GM19397 (cell line): ENCODE results near the gene CHIC2.
"Not testable (repeated sequence)": the region's sequence is repeated elsewhere in the genome, so short reads cannot be mapped to it uniquely, and the experiment has no call there.

Source experiments
- ATAC-seq: cut with Tn5 transposase; IDR thresholded peaks from one replicate; pipeline ENCODE4 v1.9.1; 2021; ENCODE audit warnings: mild to moderate bottlenecking, moderate library complexity; ENCODE audit not compliant: unreplicated experiment

The CHIC2 gene

DNA sequence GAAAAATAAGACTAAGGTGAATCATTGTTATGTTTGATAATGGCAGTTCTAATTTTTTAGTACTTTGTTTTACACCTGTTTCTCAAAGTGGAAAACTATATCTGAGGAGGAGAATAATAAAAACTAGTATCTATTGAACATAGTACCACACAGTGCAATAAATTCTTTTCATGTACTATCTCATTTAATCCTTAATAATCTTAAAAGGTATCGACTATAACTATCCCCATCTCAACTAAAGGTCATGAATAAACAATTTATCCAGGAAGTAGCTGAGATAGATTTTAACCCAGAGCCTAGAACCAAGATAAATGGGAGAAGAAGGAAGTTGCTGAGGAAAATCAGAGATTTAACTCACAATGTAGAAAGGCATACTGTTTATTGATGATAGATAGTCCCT lies 2.5 kb downstream of the CHIC2 start:
- no peak for ATAC-seq

DNA sequence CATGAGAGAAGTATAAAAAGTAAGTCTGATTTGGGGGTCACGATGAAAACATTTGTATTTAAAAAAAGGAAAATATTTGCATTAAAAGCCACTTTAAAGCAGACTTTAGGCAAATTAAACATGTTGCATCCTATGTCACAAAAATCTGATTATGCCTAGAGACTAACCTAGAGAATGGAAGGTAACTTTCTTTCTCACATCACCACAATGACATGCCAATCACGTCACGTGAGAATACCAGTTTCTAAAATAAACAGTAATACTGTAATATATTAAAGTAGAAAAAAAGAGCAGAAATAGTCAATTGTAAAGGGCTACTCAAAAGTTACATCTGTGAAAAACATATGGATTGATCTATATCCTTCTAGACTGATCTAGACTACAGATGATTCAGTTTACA lies 3.3 kb downstream of the CHIC2 start:
- ATAC-seq, result no peak

DNA sequence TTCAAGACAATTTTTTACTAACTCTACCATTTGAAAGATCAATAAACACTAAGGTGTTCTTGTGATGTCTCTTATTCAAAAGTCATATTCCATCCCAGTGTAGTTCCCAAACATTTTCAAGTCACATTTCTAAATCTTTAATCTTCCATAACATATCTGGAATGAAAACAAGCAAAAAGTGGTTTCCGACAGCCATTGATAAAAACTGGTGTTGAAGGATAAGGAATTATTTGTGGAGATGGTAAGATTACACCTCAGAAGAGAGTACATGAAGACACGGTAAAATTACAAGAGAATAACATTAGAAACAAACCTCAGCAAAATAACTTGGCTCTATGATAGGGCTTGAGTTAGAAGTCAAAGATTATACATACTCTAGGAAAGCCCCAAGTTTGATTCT lies 4.3 kb downstream of the CHIC2 start:
- ATAC-seq, result no peak

DNA sequence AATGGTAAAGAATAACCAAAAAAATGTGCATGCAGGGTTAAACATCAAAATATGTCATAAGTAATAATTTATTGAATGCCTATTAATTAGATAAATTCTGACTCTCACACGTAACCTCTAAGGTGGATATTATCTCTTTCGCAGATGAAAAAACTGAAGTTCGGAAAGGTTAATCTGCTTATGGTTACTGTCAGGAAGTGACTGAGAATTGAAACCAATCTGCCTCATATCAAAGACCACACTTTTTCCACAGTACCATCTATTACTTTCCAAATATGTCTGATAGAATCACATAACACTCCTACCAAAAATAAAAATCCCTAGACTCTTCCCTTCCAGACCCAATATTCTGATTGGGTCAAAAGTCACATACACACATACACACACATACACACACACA lies 6.2 kb downstream of the CHIC2 start:
- ATAC-seq, result no peak

DNA sequence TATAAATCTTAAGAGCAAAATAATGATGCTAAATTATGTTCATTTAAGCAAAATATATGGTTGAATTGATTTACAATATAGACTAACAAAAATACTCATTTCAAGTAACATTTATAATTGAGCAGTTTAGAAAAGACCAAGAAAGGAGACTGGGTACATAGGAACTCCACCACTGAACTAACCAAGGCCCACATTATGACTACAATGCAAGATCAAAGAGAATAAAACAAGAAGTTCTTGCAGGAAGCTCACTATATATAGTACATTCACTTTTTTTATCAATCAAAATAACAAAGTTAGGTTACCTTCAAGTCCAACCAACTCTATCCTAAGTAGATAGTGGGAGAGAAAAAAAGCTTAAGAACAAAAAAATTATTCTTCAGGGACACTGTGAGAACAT lies 8.0 kb downstream of the CHIC2 start:
- ATAC-seq, result no peak

DNA sequence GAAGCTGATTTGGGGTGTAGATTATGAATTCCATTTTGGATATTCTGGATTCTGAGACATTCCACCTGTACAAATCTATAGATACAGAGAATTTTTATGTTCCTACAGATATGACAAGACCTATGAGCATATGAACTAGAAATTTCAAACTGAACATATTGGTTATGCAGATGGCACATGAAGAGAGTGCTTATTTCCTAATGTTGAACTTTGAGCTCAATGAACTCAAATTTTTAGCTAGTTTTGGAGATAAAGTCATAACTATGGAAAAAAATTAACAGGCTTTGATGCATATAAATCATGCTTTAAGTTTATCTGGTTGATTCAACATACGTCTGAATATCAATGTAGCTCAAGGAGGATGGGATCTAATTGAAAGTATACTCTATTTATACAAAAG lies 8.9 kb downstream of the CHIC2 start:
- no peak for ATAC-seq

DNA sequence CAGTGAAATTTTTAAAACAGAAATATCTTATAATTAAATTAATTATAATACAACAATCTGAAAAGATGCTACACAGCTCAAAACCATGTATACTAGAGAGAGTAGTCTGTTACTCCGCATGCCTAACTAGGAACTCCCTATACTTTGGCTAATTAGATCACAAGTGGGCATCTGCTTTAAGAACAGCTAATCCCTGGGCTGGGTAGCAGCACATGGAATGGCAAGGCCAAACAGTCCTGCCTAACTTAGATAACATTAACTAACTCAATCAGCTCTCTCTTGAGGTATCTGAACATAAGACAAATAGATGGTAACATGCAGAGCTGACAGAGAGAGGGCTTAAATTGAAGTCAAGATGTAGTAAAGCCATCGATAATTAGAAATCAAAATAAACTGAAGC lies 9.9 kb downstream of the CHIC2 start:
- no peak for ATAC-seq

DNA sequence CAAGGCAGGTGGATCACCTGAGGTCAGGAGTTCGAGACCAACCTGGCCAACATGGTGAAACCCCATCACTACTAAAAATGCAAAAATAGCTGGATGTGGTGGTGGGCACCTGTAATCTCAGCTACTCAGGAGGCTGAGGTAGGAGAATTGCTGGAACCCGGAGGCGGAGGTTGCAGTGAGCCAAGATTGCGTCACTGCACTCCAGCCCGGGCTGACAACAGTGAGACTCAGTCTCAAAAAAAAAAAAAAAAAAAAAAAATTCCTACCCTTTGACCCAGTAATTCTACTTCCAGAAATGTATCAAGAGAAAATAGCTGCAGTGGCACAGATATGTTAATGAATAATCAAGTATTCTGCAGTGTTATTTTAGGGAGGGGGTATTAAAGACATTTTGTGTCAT lies 11.1 kb downstream of the CHIC2 start:
- ATAC-seq, result not testable (repeated sequence)

DNA sequence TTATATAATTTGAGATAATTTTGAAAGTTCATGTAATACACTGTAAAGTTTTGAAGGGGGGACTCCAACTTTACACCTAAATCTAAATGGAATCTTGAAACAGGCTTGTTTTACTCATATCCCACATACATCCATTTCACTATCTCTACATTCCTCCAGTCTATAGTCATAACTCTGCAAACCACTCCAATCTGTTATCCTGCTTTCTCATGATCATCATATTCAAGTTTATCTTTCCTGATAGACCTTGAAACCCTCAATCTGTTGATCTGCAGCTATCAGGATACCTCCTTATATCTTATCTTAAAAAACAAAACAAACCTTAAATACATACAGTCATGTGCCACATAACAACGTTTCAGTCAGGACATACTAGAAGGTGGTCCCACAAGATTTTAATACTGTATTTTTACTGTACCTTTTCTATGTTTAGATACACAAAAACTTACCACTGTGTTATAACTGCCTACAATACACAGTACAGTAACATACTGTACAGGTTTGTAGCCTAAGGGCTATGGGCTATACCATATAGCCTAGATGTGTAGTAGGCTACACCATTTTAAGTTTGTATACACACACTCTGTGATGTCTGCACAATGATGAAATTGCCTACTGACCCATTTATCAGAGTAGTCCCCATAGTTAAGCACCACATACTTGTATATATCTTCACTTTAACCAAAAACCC lies 14.0 kb downstream of the CHIC2 start:
- ATAC-seq, result no peak

DNA sequence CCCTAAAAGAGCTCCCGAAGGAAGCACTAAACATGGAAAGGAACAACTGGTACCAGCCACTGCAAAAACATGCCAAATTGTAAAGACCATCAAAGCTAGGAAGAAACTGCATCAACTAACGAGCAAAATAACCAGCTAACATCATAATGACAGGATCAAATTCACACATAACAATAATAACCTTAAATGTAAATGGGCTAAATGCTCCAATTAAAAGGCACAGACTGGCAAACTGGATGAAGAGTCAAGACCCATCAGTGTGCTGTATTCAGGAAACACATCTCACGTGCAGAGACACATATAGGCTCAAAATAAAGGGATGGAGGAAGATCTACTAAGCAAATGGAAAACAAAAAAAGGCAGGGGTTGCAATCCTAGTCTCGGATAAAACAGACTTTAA lies 20.8 kb downstream of the CHIC2 start:
- not testable (repeated sequence) for ATAC-seq

DNA sequence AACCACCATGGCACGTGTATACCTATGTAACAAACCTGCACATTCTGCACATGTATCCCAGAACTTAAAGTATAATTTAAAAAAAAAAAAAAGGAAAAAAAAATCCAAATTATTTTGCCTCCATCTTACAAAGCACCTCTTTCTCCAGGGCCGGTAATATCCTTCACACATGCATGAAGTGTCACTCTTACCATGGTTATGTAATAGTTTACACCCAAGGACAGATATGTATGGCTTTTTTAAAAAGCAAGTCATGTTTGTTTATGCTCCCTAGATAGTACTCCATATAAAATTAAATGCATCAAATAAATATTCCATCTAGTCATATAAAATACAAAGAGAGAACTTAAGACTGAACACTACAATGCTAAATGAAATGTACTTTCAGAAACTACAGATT lies 22.5 kb downstream of the CHIC2 start:
- ATAC-seq, result no peak

DNA sequence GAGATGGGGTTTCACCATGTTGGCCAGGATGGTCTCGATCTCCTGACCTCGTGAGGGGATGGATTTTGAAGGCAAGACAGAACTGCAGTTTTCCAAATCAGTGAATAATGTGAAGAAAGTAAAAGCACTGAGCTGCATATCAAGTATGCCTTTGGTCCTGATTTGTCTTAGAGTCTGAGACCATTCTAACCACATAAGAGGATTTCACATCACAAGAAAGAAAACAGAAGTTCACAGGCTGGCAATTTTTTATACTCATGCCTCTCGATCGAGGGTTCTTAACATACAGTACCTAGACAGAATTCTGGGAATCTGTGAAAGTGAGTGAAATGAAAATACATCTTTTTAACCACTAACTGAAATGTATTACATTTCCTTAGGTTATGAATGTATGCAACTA lies 23.3 kb downstream of the CHIC2 start:
- ATAC-seq, result no peak

DNA sequence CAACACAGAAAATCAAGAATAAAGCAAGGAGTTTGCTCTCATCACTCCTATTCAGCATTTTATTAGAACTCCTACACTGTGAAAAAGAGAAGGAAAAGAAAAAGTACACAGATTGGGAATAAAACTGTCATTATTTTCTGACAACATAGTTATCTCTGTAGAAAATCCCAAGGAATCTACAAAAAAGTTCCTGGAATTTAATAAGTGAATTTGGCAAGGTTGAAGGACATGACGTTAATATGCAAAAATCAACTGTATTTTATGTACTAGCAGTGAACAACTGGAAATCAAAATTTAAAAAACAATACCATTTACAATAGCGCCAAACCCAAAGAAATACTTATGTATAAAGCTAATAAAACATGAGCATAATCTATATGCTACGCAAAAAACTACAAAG lies 26.3 kb downstream of the CHIC2 start:
- ATAC-seq, result no peak

DNA sequence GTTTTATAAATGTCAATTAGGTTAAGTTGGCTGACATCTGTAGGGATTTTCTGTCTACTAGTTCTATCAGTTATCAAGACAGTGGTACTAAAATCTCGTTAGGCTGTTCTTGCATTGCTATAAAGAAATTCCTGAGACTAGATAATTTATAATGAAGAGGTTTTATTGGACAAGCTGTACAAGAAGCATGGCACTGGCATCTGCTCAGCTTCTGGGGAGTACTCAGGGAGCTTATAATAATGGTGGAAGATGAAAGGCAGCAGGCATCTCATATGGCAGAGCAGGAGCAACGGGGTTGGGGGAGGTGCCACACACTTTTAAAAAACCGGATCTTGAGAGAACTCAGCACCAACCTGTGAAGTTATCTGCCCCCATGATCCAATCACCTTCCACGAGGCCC lies 28.2 kb downstream of the CHIC2 start:
- ATAC-seq, result no peak

DNA sequence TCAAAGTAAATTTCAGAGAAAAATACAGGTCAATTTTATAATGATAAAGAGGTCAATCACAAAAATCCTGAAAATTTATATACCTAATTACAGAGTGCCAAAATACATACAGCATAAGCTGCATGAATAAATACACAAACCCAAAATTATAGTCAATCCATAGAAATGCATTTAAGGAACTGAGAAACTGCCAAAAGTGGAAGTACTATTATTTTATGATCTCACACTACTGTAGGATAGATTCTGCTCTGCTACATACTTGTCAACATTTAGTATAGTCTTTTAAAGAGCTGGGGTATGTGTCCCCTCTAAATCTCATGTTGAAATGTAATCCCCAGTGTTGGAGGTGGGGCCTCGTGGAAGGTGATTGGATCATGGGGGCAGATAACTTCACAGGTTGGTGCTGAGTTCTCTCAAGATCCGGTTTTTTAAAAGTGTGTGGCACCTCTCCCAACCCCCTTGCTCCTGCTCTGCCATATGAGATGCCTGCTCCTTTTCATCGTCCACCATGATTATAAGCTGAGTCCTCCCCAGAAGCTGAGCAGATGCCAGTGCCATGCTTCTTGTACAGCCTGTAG lies 31.8 kb downstream of the CHIC2 start:
- ATAC-seq, result no peak

DNA sequence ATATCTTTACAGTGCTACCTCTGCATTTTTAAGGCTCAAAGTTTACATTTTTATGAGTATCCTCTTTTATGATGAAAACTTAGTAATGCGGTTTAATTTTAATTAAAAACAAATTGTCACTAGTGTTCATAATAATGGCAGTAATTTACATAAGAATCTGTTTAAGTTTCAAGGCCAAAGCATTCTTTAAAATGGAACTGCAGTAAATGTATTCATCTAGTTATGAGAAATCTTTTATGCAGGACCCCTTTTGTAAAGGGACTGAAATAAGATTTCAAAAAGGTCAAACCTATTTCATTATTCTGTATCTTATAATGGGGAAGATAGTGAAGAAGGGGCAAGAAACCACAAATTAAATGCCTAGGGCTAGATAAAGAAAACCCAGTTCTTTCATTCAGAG lies 37.1 kb downstream of the CHIC2 start:
- no peak for ATAC-seq

DNA sequence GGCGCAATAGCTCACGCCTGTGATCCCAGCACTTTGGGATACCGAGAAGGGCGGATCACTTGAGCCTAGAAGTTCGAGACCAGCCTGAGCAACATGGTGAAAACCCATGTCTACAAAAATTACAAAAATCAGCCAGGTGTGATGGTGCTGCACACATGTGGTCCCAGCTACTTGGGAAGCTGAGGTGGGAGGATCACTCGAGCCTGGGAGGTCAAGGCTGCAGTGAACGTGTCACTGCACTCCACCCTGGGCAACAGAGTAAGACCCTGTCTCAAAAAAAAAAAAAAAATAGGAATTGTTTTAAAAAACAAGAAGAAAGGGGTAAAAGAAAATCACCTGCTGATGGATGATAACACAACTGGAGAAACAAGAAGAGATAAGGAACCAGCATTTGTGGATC lies 38.8 kb downstream of the CHIC2 start:
- no peak for ATAC-seq

DNA sequence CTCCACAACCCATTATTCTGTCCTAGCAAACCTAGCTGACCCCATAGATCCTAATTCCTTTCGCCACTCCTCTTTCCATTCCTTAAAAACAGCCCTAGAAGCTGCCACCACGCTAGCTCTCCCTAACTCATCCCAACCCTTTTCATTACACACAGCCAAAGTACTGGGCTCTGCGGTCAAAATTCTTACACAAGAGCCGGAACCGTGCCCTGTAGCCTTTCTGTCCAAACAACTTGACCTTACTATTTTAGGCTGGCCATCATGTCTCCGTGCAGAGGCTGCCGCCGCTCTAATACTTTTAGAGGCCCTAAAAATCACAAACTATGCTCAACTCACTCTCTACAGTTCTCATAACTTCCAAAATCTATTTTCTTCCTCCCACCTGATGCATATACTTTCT lies 41.4 kb downstream of the CHIC2 start:
- not testable (repeated sequence) for ATAC-seq

DNA sequence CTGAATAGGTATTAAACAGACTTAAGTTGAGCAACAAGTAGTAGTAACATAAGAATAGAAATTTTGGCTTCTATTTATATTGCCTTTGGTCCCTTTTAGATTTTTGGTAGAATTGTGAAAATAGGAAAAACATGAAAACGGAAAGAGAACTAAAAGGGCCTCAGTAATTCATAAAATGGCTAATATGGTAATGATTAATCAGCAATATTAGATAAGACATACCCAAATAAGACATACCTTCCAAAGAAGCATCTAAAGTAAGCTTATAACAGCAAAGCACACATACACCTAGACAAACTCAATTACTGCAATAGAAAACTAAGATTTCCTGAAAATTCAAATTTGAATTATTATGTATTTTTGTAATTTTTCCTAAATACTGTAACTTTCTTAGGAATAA lies 46.4 kb downstream of the CHIC2 start:
- no peak for ATAC-seq

DNA sequence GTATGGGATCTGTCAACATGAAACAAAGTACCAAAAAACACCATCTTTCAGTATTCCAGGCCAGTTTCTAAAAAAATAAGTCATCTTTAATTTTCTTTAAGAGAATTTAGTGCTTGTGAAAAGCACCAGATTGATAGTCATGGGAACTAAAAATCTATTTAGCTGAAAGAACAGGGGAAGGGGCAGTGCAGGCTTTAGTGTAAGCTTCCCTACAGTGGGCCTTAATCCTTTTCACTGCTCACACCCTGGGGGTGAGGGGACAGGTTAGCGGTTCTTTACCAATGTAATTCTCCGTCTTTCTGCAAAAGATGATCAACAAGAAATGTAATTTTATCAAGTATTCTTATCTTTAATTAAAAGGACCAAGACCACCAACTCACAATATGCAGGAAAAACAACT lies 47.1 kb downstream of the CHIC2 start:
- ATAC-seq, result no peak

DNA sequence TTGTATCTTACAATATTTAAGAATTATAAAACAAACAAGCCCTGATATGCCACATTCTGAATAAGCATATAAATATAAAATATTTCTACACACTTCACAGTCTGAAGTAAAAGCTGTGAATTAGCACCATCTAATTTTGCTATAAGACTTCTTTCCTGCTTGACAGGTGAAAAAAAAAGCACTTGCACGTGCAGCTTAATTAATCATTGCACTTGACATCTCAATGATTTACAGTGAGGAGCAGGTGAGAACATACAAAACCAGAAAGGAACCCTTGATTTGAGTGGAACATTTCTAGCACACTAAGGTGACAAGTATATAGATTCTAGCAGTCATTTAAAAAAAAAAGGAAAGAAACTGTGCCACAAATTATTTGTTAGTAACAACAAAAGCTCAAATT lies 47.9 kb downstream of the CHIC2 start:
- ATAC-seq, result no peak

DNA sequence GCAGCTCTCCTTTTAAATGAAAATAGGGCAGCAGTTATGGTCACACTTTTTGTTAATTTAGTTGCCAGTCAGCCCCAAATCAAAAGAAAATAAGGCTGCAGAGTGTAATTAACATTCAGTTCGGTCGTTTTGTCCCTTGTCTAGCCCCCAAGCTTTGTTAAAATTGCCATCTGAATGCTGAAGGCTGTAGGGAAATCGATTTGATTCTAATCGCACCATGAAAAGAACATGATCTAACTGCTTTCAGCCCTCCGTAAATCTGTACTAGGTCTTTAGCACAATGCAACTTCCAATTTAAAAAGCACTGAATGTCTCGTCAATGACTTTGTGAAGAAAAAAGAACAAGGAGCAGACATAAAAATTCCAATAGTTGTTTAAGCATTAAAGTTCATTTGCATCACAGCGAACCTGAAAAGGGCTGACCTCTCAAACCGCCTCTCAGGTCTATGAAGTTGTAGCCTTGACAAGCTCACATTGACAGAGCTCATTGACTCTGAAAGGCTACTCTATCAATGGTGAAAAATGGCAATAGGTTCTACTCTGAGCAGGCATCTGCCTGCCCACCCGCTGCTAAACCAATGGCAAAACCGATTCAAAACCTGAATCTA lies 48.9 kb downstream of the CHIC2 start:
- ATAC-seq, result no peak

DNA sequence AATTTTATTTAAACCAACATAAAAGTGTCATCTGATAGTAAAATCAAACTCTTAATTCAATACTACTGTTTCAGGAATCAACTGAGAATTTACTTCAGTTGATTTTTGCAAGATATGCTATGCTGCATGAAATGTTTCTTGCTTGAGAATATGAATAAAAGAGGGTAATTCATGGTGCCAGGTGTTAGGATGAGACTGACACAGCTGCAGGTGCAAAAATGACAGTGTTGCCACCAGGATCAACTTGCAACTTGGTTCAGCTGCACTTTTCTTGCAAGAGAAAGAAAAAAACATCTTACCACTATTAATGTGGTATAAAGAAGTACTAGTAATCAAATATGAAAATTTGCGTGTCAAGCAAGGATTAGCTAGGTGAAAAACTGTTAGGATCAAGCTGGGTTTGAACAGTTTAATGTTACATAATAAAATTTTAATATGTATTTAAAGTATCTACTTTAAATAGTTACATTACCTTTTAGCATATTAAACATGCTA lies 49.7 kb downstream of the CHIC2 start:
- ATAC-seq, result no peak
